A549 (cell line): ENCODE data around the gene THRAP3. TPM values are rescaled to one million over a fixed set of nuclear protein-coding genes. Genes with fewer than 3 reads are reported as not detected.

ENCODE experiments used
- ATAC-seq, 2 experiments: fragments of 200-7000 bp in 1 of 2; fragments of >200 bp in 1 of 2; cut with Nextera tagmentation in 1 of 2; cut with Tn5 transposase in 1 of 2; 3 replicates each; pipeline versions ENCODE4 v1.8.0 to v1.9.1; 2018 to 2020; ENCODE audit warnings: mild to moderate bottlenecking in 1 of 2, moderate library complexity in 1 of 2
- CTCF ChIA-PET: fragments of 300-600 bp; sonication (Branson Sonifier 250); formaldehyde crosslinking; extraction: SDS; loops from one replicate; lab custom pipeline; 2021; ENCODE audit warnings: antibody characterized with exemption, inconsistent platforms; lab: Yijun Ruan, JAX
- POLR2A ChIA-PET: fragments of 350-600 bp; formaldehyde crosslinking; extraction: SDS; loops from one replicate; lab custom pipeline; 2021; ENCODE audit warnings: antibody characterized with exemption, inconsistent platforms; lab: Yijun Ruan, JAX
- DNase-seq, 2 experiments: peaks; one replicate each; pipeline versions ENCODE4 v3.0.0 to v3.0.0-alpha.2; 2011 to 2016; ENCODE audit warnings: low read depth in 1 of 2, low spot score in 1 of 2
- FAIRE-seq: peaks from 2 replicates; lab custom pipeline; 2011; peaks lifted over from hg19 to GRCh38; lab: Jason Lieb, UNC
- H3K27ac ChIP-seq, 2 experiments: fragments of >200 bp; sonication (Bioruptor Twin); formaldehyde crosslinking; 3 replicates each; pipeline ENCODE4 v1.5.1; 2016 to 2017
- H3K4me1 ChIP-seq: fragments of >200 bp; sonication (Bioruptor Twin); formaldehyde crosslinking; 3 replicates; pipeline ENCODE4 v1.6.1; 2016
- H3K4me2 ChIP-seq: fragments of >200 bp; sonication (Bioruptor Twin); formaldehyde crosslinking; 3 replicates; pipeline ENCODE4 v1.6.1; 2016
- H3K4me3 ChIP-seq: fragments of >200 bp; sonication (Bioruptor Twin); formaldehyde crosslinking; 3 replicates; pipeline ENCODE4 v1.5.1; 2016
- H3K9me3 ChIP-seq: fragments of >200 bp; sonication (Bioruptor Twin); formaldehyde crosslinking; 3 replicates; pipeline ENCODE4 v1.6.1; 2016
- ATOH8 ChIP-seq: fragments of 250-450 bp; sonication (Bioruptor Pico); IDR thresholded peaks from 2 replicates; pipeline ENCODE4 v1.5.0; 2020; ENCODE audit warnings: low read depth, mild to moderate bottlenecking, moderate library complexity
- CEBPB ChIP-seq, 2 experiments: fragments of >200 bp in 1 of 2; sonication (Bioruptor Twin) in 1 of 2; formaldehyde crosslinking in 1 of 2; IDR thresholded peaks; 2 replicates each; pipeline ENCODE4 v1.6.1; 2012 to 2016
- CHD4 ChIP-seq: fragments of 200-600 bp; sonication (generic); IDR thresholded peaks from 2 replicates; pipeline ENCODE4 v1.6.1; 2016; ENCODE audit warnings: antibody characterized with exemption, mild to moderate bottlenecking, borderline replicate concordance
- FOSB ChIP-seq: fragments of 250-450 bp; sonication (Bioruptor Pico); IDR thresholded peaks from 2 replicates; pipeline ENCODE4 v1.5.0; 2020; ENCODE audit warnings: mild to moderate bottlenecking, moderate library complexity
- HOXB5 ChIP-seq: fragments of 250-450 bp; sonication (Bioruptor Pico); IDR thresholded peaks from 2 replicates; pipeline ENCODE4 v1.5.0; 2020; ENCODE audit warnings: mild to moderate bottlenecking, moderate library complexity
- JUN ChIP-seq, 2 experiments: fragments of >200 bp; sonication (Bioruptor Twin); formaldehyde crosslinking; IDR thresholded peaks; 2 replicates in 1 of 2; 3 replicates in 1 of 2; pipeline ENCODE4 v1.6.1; 2016 to 2017
- KDM5A ChIP-seq: fragments of 200-600 bp; sonication (generic); IDR thresholded peaks from 2 replicates; pipeline ENCODE4 v1.6.1; 2016; ENCODE audit warnings: antibody characterized with exemption, mild to moderate bottlenecking
- MAFK ChIP-seq: fragments of 450-650 bp; IDR thresholded peaks from 2 replicates; pipeline ENCODE4 v1.6.1; 2014; ENCODE audit not compliant: partially characterized antibody
- MAX ChIP-seq: IDR thresholded peaks from 2 replicates; pipeline ENCODE4 v1.6.1; 2012
- NPAS2 ChIP-seq: fragments of 250-450 bp; sonication (Bioruptor Pico); IDR thresholded peaks from 2 replicates; pipeline ENCODE4 v1.8.0; 2022; ENCODE audit warnings: mild to moderate bottlenecking, moderate library complexity, borderline replicate concordance
- POLR2A ChIP-seq: IDR thresholded peaks from 2 replicates; pipeline ENCODE4 v1.6.1; 2012; ENCODE audit warnings: mild to moderate bottlenecking, low read length
- POLR2AphosphoS2 ChIP-seq: conservative IDR thresholded peaks from 2 replicates; pipeline ENCODE4 v1.6.1; 2012; ENCODE audit warnings: low read length, improper control_type of control experiment, inconsistent platforms
- RAD21 ChIP-seq, 2 experiments: fragments of >200 bp in 1 of 2; sonication (Bioruptor Twin) in 1 of 2; formaldehyde crosslinking in 1 of 2; IDR thresholded peaks in 1 of 2; conservative IDR thresholded peaks in 1 of 2; 2 replicates in 1 of 2; 3 replicates in 1 of 2; pipeline ENCODE4 v1.6.1; 2012 to 2018; ENCODE audit warnings: inconsistent platforms in 1 of 2
- REST ChIP-seq: fragments of 200-600 bp; sonication (generic); IDR thresholded peaks from 2 replicates; pipeline ENCODE4 v1.6.1; 2016; ENCODE audit warnings: antibody characterized with exemption, mild to moderate bottlenecking, moderate library complexity
- RFX5 ChIP-seq: fragments of 450-650 bp; IDR thresholded peaks from 2 replicates; pipeline ENCODE4 v1.7.1; 2014; ENCODE audit warnings: antibody characterized with exemption, mild to moderate bottlenecking, moderate library complexity
- RNF2 ChIP-seq: fragments of 200-600 bp; sonication (generic); IDR thresholded peaks from 2 replicates; pipeline ENCODE4 v1.6.1; 2016; ENCODE audit warnings: low read depth, mild to moderate bottlenecking, antibody characterized with exemption, moderate library complexity, borderline replicate concordance
- SREBF2 ChIP-seq: fragments of 450-650 bp; IDR thresholded peaks from 2 replicates; pipeline ENCODE4 v1.6.1; 2014; ENCODE audit warnings: mild to moderate bottlenecking, moderate library complexity
- TFCP2L1 ChIP-seq: fragments of 250-450 bp; sonication (Bioruptor Pico); IDR thresholded peaks from 2 replicates; pipeline ENCODE4 v1.5.0; 2021; ENCODE audit warnings: mild to moderate bottlenecking
- ZC3H11A ChIP-seq: fragments of 450-650 bp; IDR thresholded peaks from 2 replicates; pipeline ENCODE4 v1.6.1; 2014; ENCODE audit warnings: antibody characterized with exemption, mild to moderate bottlenecking
- ZFP36 ChIP-seq: fragments of 450-650 bp; IDR thresholded peaks from 2 replicates; pipeline ENCODE4 v1.6.1; 2014; ENCODE audit warnings: borderline replicate concordance; ENCODE audit not compliant: partially characterized antibody
- ZNF302 ChIP-seq: fragments of 250-450 bp; sonication (Bioruptor Pico); IDR thresholded peaks from 2 replicates; pipeline ENCODE4 v1.9.0; 2021; ENCODE audit warnings: inconsistent platforms, mild to moderate bottlenecking, moderate library complexity
- ZSCAN20 ChIP-seq: fragments of 250-450 bp; sonication (Bioruptor Pico); IDR thresholded peaks from 2 replicates; pipeline ENCODE4 v1.8.0; 2022; ENCODE audit warnings: mild to moderate bottlenecking, moderate library complexity
- WGBS: methylation state at CpG from one replicate; pipeline ENCODE4 v1.1.6; 2017; ENCODE audit errors: missing lambda C conversion rate; 5-methylcytosine and 5-hydroxymethylcytosine counted together
- polyA plus RNA-seq, 4 experiments: library from polyadenylated mRNA; depleted of rRNA in 3 of 4; stranded (reverse); fragments of >200 nt; fragmentation: RNase III in 1 of 4; extraction: RNeasy Plus Mini Kit Qiagen cat#74134 plus additional on column Dnase treatment in 1 of 4; gene quantifications; 2 replicates in 3 of 4; 3 replicates in 1 of 4; pipeline ENCODE4 v1.2.3, GENCODE V29; 2011 to 2017
- TF ChIP-seq, protein P1 (sequence below): fragments of >200 bp; sonication (Bioruptor Twin); formaldehyde crosslinking; IDR thresholded peaks from 3 replicates; pipeline ENCODE4 v1.6.1; 2016
- TF ChIP-seq, protein P2 (sequence below): IDR thresholded peaks from 2 replicates; pipeline ENCODE4 v1.6.1; 2012

THRAP3 gene
- polyA plus RNA-seq, 2 of the 4 experiments (the other 2 are of a cell fraction): 60.0 to 60.7 TPM

DNA sequence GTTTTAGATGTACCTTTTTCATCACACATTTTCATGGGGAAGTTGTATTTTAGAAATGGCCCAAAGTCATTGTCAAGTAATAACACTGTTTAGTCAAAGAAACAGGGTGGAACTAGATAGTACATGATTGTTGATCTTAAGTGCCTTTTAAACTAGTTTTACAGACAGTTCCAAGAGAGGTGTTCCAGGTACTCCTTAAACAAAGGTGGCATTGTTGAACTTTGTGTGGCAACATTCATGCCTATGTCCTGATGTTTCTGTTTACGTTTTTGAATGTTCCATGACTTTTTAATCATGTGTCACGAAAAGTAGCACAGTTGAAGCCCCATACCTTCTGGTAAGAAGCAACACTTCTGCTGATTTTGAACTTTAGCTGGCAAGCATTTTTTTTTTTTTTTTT is 72.8 kb downstream of the THRAP3 start (continued):
- no peak for TF ChIP-seq RFX5
- no peak for TF ChIP-seq CHD4
- TF ChIP-seq ZFP36: no peak
- no peak for TF ChIP-seq ZC3H11A
- TF ChIP-seq POLR2A: no peak
- no peak for TF ChIP-seq HOXB5 (CRISPR knock-in tag)

GRCh38 chr1:36298640-36299039 is 74.4 kb downstream of the THRAP3 start:
- Histone ChIP-seq H3K4me3 (no peak overlapping the region), H3K4me1 (peaks cover 28% of the 10 kb centered on the region), H3K4me2 (no peak overlapping the region), H3K9me3 (no peaks in the 10 kb centered on the region), H3K27ac (no peak overlapping the region)
- no peak for TF ChIP-seq ZNF302
- no peak for TF ChIP-seq ZSCAN20 (CRISPR knock-in tag)
- TF ChIP-seq RAD21 (conservative IDR thresholded peaks at IDR 0.05 in 1 of 2, IDR thresholded peaks at IDR 0.05 in 1 of 2): no peak
- no peak for TF ChIP-seq ZFP36
- TF ChIP-seq, protein P1, sequence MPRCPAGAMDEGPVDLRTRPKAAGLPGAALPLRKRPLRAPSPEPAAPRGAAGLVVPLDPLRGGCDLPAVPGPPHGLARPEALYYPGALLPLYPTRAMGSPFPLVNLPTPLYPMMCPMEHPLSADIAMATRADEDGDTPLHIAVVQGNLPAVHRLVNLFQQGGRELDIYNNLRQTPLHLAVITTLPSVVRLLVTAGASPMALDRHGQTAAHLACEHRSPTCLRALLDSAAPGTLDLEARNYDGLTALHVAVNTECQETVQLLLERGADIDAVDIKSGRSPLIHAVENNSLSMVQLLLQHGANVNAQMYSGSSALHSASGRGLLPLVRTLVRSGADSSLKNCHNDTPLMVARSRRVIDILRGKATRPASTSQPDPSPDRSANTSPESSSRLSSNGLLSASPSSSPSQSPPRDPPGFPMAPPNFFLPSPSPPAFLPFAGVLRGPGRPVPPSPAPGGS: no peak
- no peak for TF ChIP-seq NPAS2 (CRISPR knock-in tag)
- TF ChIP-seq ATOH8: no peak
- TF ChIP-seq FOSB (CRISPR knock-in tag): no peak
- TF ChIP-seq CEBPB (IDR thresholded peaks at IDR 0.05): no peak
- no peak for TF ChIP-seq MAX
- no peak for TF ChIP-seq TFCP2L1 (CRISPR knock-in tag)
- no peak for TF ChIP-seq SREBF2
- no peak for TF ChIP-seq POLR2A
- ChIA-PET POLR2A (no interaction called here), CTCF (interaction anchor here (0.8 to 1.3 kb wide), 4 partner anchors 9 to 139 kb away, joined by 3 to 4 read pairs (median 3); no protein-coding TSS in a partner anchor)
- FAIRE-seq: no peak
- ATAC-seq: no peak
- WGBS: 92% methylated on average over 4 of the region's 5 CpGs
- no peak for DNase-seq

DNA sequence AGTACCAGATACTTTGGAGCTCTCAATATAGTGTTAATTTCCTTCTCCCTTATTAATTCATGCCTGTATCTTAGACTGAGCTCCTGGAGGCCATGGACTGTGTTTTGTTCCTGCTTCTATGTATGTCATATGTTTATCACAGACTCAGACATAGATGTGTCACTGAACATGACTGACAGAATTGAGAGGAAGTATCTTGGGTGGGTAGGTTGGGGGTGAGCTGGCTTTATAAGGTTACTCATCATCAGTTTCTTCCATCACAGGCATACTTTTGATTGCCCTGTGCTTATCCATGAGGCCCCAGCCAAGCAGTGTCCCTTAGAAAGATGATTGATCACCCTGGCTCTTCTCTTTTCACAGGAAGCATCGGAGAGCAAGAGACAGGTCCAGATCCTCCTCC is 76.3 kb downstream of the THRAP3 start:
- CTCF ChIA-PET: interaction anchor here (0.6 to 2.6 kb wide), 16 partner anchors 9 to 201 kb away, joined by 3 to 12 read pairs (median 4); partner anchors contain the start of genes THRAP3 and TRAPPC3
- no peak for FAIRE-seq
- no peak for TF ChIP-seq REST
- no peak for TF ChIP-seq MAFK
- TF ChIP-seq JUN (IDR thresholded peaks at IDR 0.05): no peak
- no peak for TF ChIP-seq ZC3H11A
- TF ChIP-seq POLR2AphosphoS2: no peak
- TF ChIP-seq, protein P2, sequence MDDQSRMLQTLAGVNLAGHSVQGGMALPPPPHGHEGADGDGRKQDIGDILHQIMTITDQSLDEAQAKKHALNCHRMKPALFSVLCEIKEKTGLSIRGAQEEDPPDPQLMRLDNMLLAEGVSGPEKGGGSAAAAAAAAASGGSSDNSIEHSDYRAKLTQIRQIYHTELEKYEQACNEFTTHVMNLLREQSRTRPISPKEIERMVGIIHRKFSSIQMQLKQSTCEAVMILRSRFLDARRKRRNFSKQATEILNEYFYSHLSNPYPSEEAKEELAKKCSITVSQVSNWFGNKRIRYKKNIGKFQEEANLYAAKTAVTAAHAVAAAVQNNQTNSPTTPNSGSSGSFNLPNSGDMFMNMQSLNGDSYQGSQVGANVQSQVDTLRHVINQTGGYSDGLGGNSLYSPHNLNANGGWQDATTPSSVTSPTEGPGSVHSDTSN: no peak
- no peak for TF ChIP-seq RNF2
- TF ChIP-seq KDM5A: no peak
- DNase-seq: no peak
- peak overlapping the region; percentile 47 for H3K4me2 ChIP-seq
- peaks cover 32% of the 10 kb centered on the region for H3K4me1 ChIP-seq
- no peak for ATAC-seq
- no peak overlapping the region for H3K4me3 ChIP-seq
- H3K27ac ChIP-seq: peak overlapping the region; percentile 25 to 56; a peak in 3 of 6 replicates
- WGBS: 100% methylated on average over 1 of the region's 1 CpG
- H3K9me3 ChIP-seq: no peaks in the 10 kb centered on the region
- POLR2A ChIA-PET: interaction anchor here (1.0 to 2.1 kb wide), 2 partner anchors 86 to 151 kb away, joined by 3 to 6 read pairs; partner anchors contain the start of gene TRAPPC3
